ENCODE measurements around the gene ARID1B.
"Not testable (repeated sequence)": the region's sequence is repeated elsewhere in the genome, so short reads cannot be mapped to it uniquely, and the experiment has no call there.

DNA sequence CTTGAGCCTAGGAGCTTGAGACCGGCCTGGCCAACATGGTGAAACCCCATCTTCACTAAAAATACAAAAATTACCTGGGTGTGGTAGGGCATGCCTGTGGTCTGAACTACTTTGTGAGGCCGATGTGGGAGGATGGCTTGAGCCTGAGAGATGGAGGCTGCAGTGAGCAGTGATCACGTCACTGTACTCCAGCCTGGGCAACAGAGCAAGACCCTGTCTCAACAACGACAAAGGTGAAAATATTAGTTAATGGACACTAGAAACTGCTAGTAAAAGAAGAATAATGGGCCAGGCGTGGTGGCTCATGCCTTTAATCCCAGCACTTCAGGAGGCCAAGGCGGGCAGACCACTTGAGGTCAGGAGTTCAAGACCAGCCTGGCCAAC, 168.6 kb downstream of the ARID1B start:
- TF ChIP-seq CTCF (IDR thresholded peaks at IDR 0.05; ENCODE audit: low read depth, low read length, missing input control); RAD21 (IDR thresholded peaks at IDR 0.05); TAF1 (conservative IDR thresholded peaks at IDR 0.05); ATF3 (IDR thresholded peaks at IDR 0.05); FOXA1 (IDR thresholded peaks at IDR 0.05): not testable (repeated sequence)
- TF ChIP-seq, protein P1, sequence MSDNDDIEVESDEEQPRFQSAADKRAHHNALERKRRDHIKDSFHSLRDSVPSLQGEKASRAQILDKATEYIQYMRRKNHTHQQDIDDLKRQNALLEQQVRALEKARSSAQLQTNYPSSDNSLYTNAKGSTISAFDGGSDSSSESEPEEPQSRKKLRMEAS (IDR thresholded peaks at IDR 0.05), result not testable (repeated sequence)
- TF ChIP-seq, protein P2, sequence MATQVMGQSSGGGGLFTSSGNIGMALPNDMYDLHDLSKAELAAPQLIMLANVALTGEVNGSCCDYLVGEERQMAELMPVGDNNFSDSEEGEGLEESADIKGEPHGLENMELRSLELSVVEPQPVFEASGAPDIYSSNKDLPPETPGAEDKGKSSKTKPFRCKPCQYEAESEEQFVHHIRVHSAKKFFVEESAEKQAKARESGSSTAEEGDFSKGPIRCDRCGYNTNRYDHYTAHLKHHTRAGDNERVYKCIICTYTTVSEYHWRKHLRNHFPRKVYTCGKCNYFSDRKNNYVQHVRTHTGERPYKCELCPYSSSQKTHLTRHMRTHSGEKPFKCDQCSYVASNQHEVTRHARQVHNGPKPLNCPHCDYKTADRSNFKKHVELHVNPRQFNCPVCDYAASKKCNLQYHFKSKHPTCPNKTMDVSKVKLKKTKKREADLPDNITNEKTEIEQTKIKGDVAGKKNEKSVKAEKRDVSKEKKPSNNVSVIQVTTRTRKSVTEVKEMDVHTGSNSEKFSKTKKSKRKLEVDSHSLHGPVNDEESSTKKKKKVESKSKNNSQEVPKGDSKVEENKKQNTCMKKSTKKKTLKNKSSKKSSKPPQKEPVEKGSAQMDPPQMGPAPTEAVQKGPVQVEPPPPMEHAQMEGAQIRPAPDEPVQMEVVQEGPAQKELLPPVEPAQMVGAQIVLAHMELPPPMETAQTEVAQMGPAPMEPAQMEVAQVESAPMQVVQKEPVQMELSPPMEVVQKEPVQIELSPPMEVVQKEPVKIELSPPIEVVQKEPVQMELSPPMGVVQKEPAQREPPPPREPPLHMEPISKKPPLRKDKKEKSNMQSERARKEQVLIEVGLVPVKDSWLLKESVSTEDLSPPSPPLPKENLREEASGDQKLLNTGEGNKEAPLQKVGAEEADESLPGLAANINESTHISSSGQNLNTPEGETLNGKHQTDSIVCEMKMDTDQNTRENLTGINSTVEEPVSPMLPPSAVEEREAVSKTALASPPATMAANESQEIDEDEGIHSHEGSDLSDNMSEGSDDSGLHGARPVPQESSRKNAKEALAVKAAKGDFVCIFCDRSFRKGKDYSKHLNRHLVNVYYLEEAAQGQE (IDR thresholded peaks at IDR 0.05), result not testable (repeated sequence)

All from liver (tissue), 3 donors.